Dendritic cell treated with granulocyte-macrophage colony-stimulating factor and Interleukin-4, amounts not matched to agents 40 ng/mL and 50 ng/mL, for 4 days (primary cell): Measurements from ENCODE around the gene QDPR.

ENCODE experiments used
- H3K27ac Mint-ChIP-seq: one replicate; pipeline ENCODE4 v1.8.0; 2022; ENCODE audit warnings: mild to moderate bottlenecking, mixed read lengths
- H3K27me3 Mint-ChIP-seq: one replicate; pipeline ENCODE4 v1.8.0; 2022; ENCODE audit warnings: mild to moderate bottlenecking, mixed read lengths
- H3K36me3 Mint-ChIP-seq: one replicate; pipeline ENCODE4 v1.8.0; 2022; ENCODE audit warnings: low read depth, mixed read lengths
- H3K4me1 Mint-ChIP-seq: one replicate; pipeline ENCODE4 v1.8.0; 2022; ENCODE audit warnings: low read depth, mixed read lengths
- H3K4me3 Mint-ChIP-seq: one replicate; pipeline ENCODE4 v1.8.0; 2022; ENCODE audit warnings: mild to moderate bottlenecking, moderate library complexity, mixed read lengths
- H3K9me3 Mint-ChIP-seq: one replicate; pipeline ENCODE4 v1.8.0; 2022; ENCODE audit warnings: mixed read lengths
- intact Hi-C: fragments of 100-400 bp; cut with micrococcal nuclease; formaldehyde crosslinking; loops from one replicate; pipeline ENCODE4 v1.15.0; 2022

QDPR gene

DNA sequence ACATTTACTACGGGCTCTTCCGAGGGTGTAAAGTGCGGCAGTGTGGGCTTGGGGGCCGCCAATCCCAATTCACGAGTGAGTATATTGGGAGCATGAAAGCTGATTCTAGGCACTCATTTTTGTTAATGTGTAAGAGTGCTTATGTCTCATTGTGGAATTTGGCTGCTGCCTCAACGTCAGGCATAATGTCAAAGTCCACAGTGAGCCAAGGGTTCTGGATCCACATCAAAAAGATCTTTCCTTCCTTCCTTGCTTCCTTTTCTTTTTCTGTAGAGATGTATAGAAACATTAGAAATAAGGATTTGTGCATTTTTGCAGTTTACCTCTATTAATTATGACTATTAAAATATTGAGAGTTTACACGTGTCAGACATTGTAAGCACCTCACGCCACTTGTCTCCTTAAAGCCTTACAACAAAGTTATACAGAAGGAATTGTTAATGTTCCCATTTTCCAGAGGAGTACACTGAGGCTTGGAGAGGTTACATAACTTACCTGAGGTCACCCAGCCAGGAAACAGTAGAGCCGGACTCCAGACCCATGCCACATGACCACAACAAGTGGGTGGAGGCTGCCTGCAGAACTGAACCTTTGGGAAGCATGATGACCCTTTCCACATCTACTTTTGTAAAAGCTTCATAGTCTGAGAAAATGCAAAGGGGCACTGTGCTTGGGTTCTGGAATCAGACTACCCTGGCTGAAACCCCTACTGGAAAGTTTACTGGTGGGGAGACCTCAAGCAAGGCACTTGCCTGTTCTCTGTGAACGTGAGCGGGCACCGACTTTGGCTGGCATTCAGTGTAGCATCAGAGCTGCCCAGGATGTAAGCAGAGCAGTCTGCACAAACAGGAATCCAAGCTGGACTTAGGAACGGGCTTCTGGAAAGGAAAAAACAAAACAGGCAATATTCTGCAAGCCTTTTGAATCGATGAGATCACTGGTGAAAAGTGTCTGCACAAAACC is 3.8 kb upstream of the QDPR start:
- intact Hi-C loops: no loop called here
- peaks cover 18% of the 10 kb centered on the region for H3K4me1 Mint-ChIP-seq
- H3K4me3 Mint-ChIP-seq: no peak overlapping the region
- H3K36me3 Mint-ChIP-seq: peaks cover 7% of the 10 kb centered on the region
- H3K9me3 Mint-ChIP-seq: no peaks in the 10 kb centered on the region
- H3K27me3 Mint-ChIP-seq: peaks cover 10% of the 10 kb centered on the region
- H3K27ac Mint-ChIP-seq: no peak overlapping the region

GRCh38 chr4:17514865-17515264 is 3.0 kb upstream of the QDPR start, which contains the start of gene CLRN2:
CLRN2 (plus strand) TSS chr4:17515165; CDS start chr4:17515267, 102 bp downstream.
- H3K4me1 Mint-ChIP-seq: peaks cover 22% of the 10 kb centered on the region
- H3K4me3 Mint-ChIP-seq: no peak within 1 kb of the TSS
- intact Hi-C loops: no loop called here

DNA sequence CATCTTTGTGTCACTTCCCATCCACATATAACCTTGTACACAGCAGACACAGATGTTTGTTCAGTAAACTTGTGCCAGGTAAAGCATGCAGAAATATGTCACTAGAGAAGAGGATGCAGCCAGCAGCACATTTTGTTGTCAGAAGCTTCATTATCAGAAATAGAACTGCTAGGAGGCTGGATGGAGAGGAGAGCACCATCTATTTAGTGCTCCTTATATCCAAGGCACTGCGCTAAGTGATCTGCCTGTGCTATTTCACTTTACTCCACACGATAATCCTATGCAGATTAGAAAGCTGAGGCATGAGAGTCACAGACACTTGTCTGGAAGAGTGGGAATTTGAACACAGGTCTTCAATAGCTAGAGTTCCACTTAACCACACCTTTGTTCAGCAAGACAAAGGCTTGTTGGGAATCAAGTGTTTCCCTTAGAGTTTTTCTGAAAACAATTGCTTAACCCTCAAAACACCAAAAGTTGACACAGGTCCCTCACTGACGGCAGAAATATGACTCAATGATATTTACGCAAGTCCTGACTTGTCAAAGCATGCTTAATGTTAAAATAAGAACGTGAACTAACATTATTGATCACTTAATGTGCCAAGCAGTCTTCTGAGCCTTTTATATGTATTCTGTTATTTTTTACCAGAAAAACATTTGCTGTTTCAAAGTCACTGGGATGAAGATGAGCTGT is 1.2 kb upstream of the QDPR start:
- H3K27ac Mint-ChIP-seq: no peak overlapping the region

More at GRCh38 chr4:17514865-17515264, 3.0 kb upstream of the QDPR start, which contains the start of gene CLRN2:
- Mint-ChIP-seq H3K36me3 (peaks cover 7% of the 10 kb centered on the region), H3K27me3 (peaks cover 10% of the 10 kb centered on the region), H3K9me3 (no peaks in the 10 kb centered on the region), H3K27ac (no peak within 1 kb of the TSS)

DNA sequence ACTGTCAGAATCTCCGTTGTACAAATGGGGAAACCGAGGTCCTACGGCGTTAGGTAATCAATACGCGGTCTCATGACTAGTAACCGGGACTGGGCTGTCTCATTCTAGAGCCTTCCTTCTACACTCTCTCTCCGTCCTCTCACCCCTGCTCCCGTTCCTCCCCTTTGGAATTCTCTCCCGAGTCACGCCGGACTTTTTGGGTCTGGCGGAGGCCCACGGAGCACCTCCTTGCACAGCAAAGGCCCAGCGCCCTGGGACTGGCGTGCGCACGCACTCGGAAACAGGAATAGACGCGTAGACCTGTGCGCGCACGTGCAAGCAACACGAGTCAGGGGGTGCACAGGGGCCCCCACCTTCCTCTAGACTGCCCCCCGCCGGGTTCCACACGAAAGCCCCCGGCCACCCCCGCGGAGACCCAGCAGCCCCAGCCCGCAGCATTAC is 361 bp downstream of the QDPR start:
- Mint-ChIP-seq H3K9me3 (no peaks in the 10 kb centered on the region), H3K36me3 (peaks cover 30% of the 10 kb centered on the region), H3K27ac (peak overlapping the region; percentile 81), H3K4me3 (peak overlapping the region; percentile 93), H3K4me1 (peaks cover 22% of the 10 kb centered on the region), H3K27me3 (peaks cover 8% of the 10 kb centered on the region)
- intact Hi-C loops: no loop called here

More for the DNA sequence above, 1.2 kb upstream of the QDPR start:
- Mint-ChIP-seq H3K9me3 (no peaks in the 10 kb centered on the region), H3K27me3 (peaks cover 10% of the 10 kb centered on the region), H3K4me3 (no peak overlapping the region), H3K36me3 (peaks cover 19% of the 10 kb centered on the region), H3K4me1 (peaks cover 22% of the 10 kb centered on the region)
- intact Hi-C loops: no loop called here

DNA sequence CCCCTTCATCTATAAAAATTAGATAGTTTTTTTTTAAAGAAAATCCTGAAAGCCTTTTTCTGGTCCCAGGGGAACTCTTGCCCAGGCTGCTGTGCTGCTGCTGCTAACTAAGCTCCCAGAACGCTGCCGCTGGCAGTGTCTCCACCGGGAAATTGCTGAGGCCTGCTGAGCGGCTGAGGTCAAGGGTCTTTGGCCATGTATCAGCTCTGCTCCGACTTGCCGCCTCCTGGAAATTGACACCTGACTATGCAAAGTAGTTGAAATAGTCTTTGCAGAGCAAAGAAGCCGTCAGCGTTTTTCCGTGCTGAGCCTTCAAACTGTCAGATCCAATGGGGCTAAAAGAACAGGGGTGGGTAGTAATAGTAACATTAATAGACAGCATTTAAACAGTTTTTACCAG is 839 bp downstream of the QDPR start:
- H3K4me3 Mint-ChIP-seq: peak overlapping the region; percentile 93
- peaks cover 30% of the 10 kb centered on the region for H3K36me3 Mint-ChIP-seq
- H3K27ac Mint-ChIP-seq: peak overlapping the region; percentile 81
- peaks cover 7% of the 10 kb centered on the region for H3K27me3 Mint-ChIP-seq
- intact Hi-C loops: no loop called here
- H3K9me3 Mint-ChIP-seq: no peaks in the 10 kb centered on the region
- H3K4me1 Mint-ChIP-seq: peaks cover 22% of the 10 kb centered on the region

GRCh38 chr4:17510582-17510981 is 1.3 kb downstream of the QDPR start:
- Mint-ChIP-seq H3K27me3 (peaks cover 7% of the 10 kb centered on the region), H3K4me3 (peak overlapping the region; percentile 2), H3K9me3 (no peaks in the 10 kb centered on the region), H3K36me3 (peaks cover 33% of the 10 kb centered on the region), H3K4me1 (peaks cover 22% of the 10 kb centered on the region), H3K27ac (no peak overlapping the region)
- intact Hi-C loops: no loop called here

- Mint-ChIP-seq H3K27ac (no peak overlapping the region), H3K4me1 (no peaks in the 10 kb centered on the region), H3K4me3 (no peak overlapping the region), H3K36me3 (peaks cover 86% of the 10 kb centered on the region), H3K27me3 (no peaks in the 10 kb centered on the region), H3K9me3 (no peaks in the 10 kb centered on the region)
- intact Hi-C loops: no loop called here
These were observed 7.8 kb downstream of the QDPR start for GRCh38 chr4:17504081-17504480.

- no peaks in the 10 kb centered on the region for H3K4me1 Mint-ChIP-seq
- H3K4me3 Mint-ChIP-seq: no peak overlapping the region
- intact Hi-C loops: no loop called here
- peaks cover 79% of the 10 kb centered on the region for H3K36me3 Mint-ChIP-seq
- H3K9me3 Mint-ChIP-seq: no peaks in the 10 kb centered on the region
- no peaks in the 10 kb centered on the region for H3K27me3 Mint-ChIP-seq
- H3K27ac Mint-ChIP-seq: no peak overlapping the region
These were observed 9.1 kb downstream of the QDPR start for GRCh38 chr4:17502756-17503155.

- Mint-ChIP-seq H3K4me3 (no peak overlapping the region), H3K9me3 (no peaks in the 10 kb centered on the region), H3K27ac (no peak overlapping the region), H3K27me3 (no peaks in the 10 kb centered on the region), H3K36me3 (peaks cover 77% of the 10 kb centered on the region), H3K4me1 (no peaks in the 10 kb centered on the region)
- intact Hi-C loops: no loop called here
These were observed 11.3 kb downstream of the QDPR start for GRCh38 chr4:17500574-17500973.

GRCh38 chr4:17497890-17498523 is 13.9 kb downstream of the QDPR start:
- no peak overlapping the region for H3K4me3 Mint-ChIP-seq
- H3K27me3 Mint-ChIP-seq: no peaks in the 10 kb centered on the region
- H3K9me3 Mint-ChIP-seq: no peaks in the 10 kb centered on the region
- intact Hi-C loops: no loop called here
- H3K4me1 Mint-ChIP-seq: peaks cover 12% of the 10 kb centered on the region
- peaks cover 69% of the 10 kb centered on the region for H3K36me3 Mint-ChIP-seq
- no peak overlapping the region for H3K27ac Mint-ChIP-seq

- Mint-ChIP-seq H3K9me3 (no peaks in the 10 kb centered on the region), H3K27ac (peak overlapping the region; percentile 2), H3K4me3 (no peak overlapping the region), H3K4me1 (peaks cover 12% of the 10 kb centered on the region), H3K27me3 (no peaks in the 10 kb centered on the region), H3K36me3 (peaks cover 59% of the 10 kb centered on the region)
- intact Hi-C loops: no loop called here
These were observed 17.4 kb downstream of the QDPR start for GRCh38 chr4:17494258-17495190.

- H3K4me1 Mint-ChIP-seq: peaks cover 12% of the 10 kb centered on the region
- peaks cover 62% of the 10 kb centered on the region for H3K36me3 Mint-ChIP-seq
- H3K4me3 Mint-ChIP-seq: no peak overlapping the region
- no peaks in the 10 kb centered on the region for H3K9me3 Mint-ChIP-seq
- intact Hi-C loops: no loop called here
- no peaks in the 10 kb centered on the region for H3K27me3 Mint-ChIP-seq
- H3K27ac Mint-ChIP-seq: no peak overlapping the region
These were observed 18.3 kb downstream of the QDPR start for GRCh38 chr4:17493619-17494018.

DNA sequence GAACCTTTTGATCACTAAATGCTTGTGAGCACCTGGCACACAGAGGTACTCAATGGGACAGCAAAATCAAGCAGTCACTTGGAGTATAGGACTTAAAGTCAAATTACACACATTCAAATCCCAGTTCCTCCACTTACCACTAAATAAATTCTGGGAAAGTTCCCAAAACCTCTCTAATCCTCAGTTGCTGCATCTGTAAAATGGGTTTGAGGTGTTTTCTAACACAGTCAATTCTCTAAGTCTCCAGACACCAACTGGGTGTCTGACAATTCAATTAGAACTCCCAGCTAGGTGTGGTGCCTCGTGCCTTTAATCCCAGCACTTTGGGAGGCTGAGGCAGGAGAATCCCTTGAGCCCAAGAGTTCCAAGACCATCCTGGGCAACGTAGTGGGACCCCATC is 19.0 kb downstream of the QDPR start:
- Mint-ChIP-seq H3K9me3 (no peaks in the 10 kb centered on the region), H3K4me1 (peaks cover 12% of the 10 kb centered on the region), H3K27me3 (no peaks in the 10 kb centered on the region), H3K27ac (no peak overlapping the region), H3K4me3 (no peak overlapping the region), H3K36me3 (peaks cover 66% of the 10 kb centered on the region)
- intact Hi-C loops: no loop called here
